GM23248 (cell line): ENCODE results near the gene CCDC192. TPM values are rescaled to one million over a fixed set of nuclear protein-coding genes. Genes with fewer than 3 reads are reported as not detected.

ENCODE experiments used
- DNase-seq: peaks from one replicate; pipeline ENCODE4 v3.0.0-alpha.2; 2015
- H2AFZ ChIP-seq: fragments of 200-600 bp; sonication (generic); 2 replicates; pipeline ENCODE4 v1.6.1; 2016; ENCODE audit warnings: antibody characterized with exemption
- H3F3A ChIP-seq: fragments of 200-600 bp; sonication (generic); 2 replicates; pipeline ENCODE4 v1.6.1; 2016; ENCODE audit warnings: mild to moderate bottlenecking, antibody characterized with exemption, mixed run types; ENCODE audit not compliant: insufficient read depth
- H3K27ac ChIP-seq: fragments of 200-600 bp; sonication (generic); 2 replicates; pipeline ENCODE4 v1.5.1; 2016; ENCODE audit warnings: mild to moderate bottlenecking
- H3K27me3 ChIP-seq: fragments of 200-600 bp; sonication (generic); replicated peaks from 2 replicates; pipeline ENCODE4 v1.6.1; 2016; ENCODE audit warnings: mild to moderate bottlenecking; ENCODE audit not compliant: insufficient read depth
- H3K36me3 ChIP-seq: fragments of 200-600 bp; sonication (generic); 2 replicates; pipeline ENCODE4 v1.6.1; 2016; ENCODE audit warnings: low read depth, mild to moderate bottlenecking
- H3K4me1 ChIP-seq: fragments of 200-600 bp; sonication (generic); 2 replicates; pipeline ENCODE4 v1.6.1; 2016; ENCODE audit warnings: mild to moderate bottlenecking; ENCODE audit not compliant: insufficient read depth
- H3K4me2 ChIP-seq: fragments of 200-600 bp; sonication (generic); one replicate; pipeline ENCODE4 v1.6.1; 2016; ENCODE audit warnings: mild to moderate bottlenecking; ENCODE audit not compliant: unreplicated experiment
- H3K4me3 ChIP-seq: fragments of 200-600 bp; sonication (generic); 2 replicates; pipeline ENCODE4 v1.5.1; 2016; ENCODE audit warnings: mild to moderate bottlenecking
- H3K79me2 ChIP-seq: fragments of 200-600 bp; sonication (generic); 2 replicates; pipeline ENCODE4 v1.6.1; 2016; ENCODE audit warnings: mild to moderate bottlenecking; ENCODE audit not compliant: insufficient read depth
- H3K9ac ChIP-seq: fragments of 200-600 bp; sonication (generic); 2 replicates; pipeline ENCODE4 v1.6.1; 2016; ENCODE audit warnings: mild to moderate bottlenecking
- H3K9me2 ChIP-seq: fragments of 200-600 bp; sonication (generic); 2 replicates; pipeline ENCODE4 v1.6.1; 2016; ENCODE audit warnings: mixed run types, mild to moderate bottlenecking, moderate library complexity; ENCODE audit not compliant: insufficient read depth
- H3K9me3 ChIP-seq: fragments of 200-600 bp; sonication (generic); one replicate; pipeline ENCODE4 v1.6.1; 2017; ENCODE audit warnings: low read depth
- H4K20me1 ChIP-seq: fragments of 200-600 bp; sonication (generic); 2 replicates; pipeline ENCODE4 v1.6.0; 2016; ENCODE audit not compliant: insufficient read depth
- EZH2 ChIP-seq: fragments of 200-600 bp; sonication (generic); IDR thresholded peaks from 2 replicates; pipeline ENCODE4 v1.6.1; 2018; ENCODE audit warnings: antibody characterized with exemption, mild to moderate bottlenecking; ENCODE audit not compliant: insufficient read depth, poor library complexity, severe bottlenecking
- EZH2phosphoT487 ChIP-seq: fragments of 200-600 bp; sonication (generic); IDR thresholded peaks from 2 replicates; pipeline ENCODE4 v1.6.1; 2018; ENCODE audit warnings: antibody characterized with exemption, moderate library complexity, mild to moderate bottlenecking, low read depth; ENCODE audit not compliant: insufficient read depth
- WGBS, 2 experiments: methylation state at CpG; one replicate each; pipeline ENCODE4 v1.1.6; 2015 to 2017; ENCODE audit warnings: low lambda C conversion rate in 2 of 2, low coverage in 1 of 2; ENCODE audit errors: missing lambda C conversion rate in 2 of 2; 5-methylcytosine and 5-hydroxymethylcytosine counted together
- in situ Hi-C: fragments of 300-500 bp; cut with MboI; formaldehyde crosslinking; loops from 2 replicates; pipeline ENCODE4 v1.15.0; 2020
- polyA plus RNA-seq: library from polyadenylated mRNA; unstranded; fragments of >200 nt; fragmentation: Nextera tagmentation; extraction: Ambion mirVana; gene quantifications from 2 replicates; pipeline ENCODE4 v1.2.1, GENCODE V29; 2016
- total RNA-seq: library from RNA; depleted of rRNA; stranded (reverse); fragments of >200 nt; shearing (Covaris generic); gene quantifications from 2 replicates; pipeline ENCODE4 v1.2.3, GENCODE V29; 2014

Gene CCDC192
- total and polyA plus RNA-seq, 2 experiments from 2014 or later = 0.40 TPM; not detected in 1

- no peak overlapping the region for H2AFZ ChIP-seq
- no peak overlapping the region for H3K27ac ChIP-seq
- no peak overlapping the region for H3K4me3 ChIP-seq
- no peaks in the 10 kb centered on the region for H3K79me2 ChIP-seq
- no peak overlapping the region for H3K9ac ChIP-seq
- H3K27me3 ChIP-seq = no peaks in the 10 kb centered on the region
- no peaks in the 10 kb centered on the region for H3K36me3 ChIP-seq
- 33 to 38% methylated on average over 4 of the region's 4 CpGs for WGBS, 2 experiments
- H3K4me1 ChIP-seq = peaks cover 10% of the 10 kb centered on the region
- H3K4me2 ChIP-seq = no peak overlapping the region
- no peaks in the 10 kb centered on the region for H4K20me1 ChIP-seq
- no peaks in the 10 kb centered on the region for H3F3A ChIP-seq
- no peaks in the 10 kb centered on the region for H3K9me2 ChIP-seq
- DNase-seq = peak; percentile 10
- in situ Hi-C loops = no loop called here
- H3K9me3 ChIP-seq = no peaks in the 10 kb centered on the region
- TF ChIP-seq EZH2 = no peak
- no peak for TF ChIP-seq EZH2phosphoT487
These were observed 222.7 kb downstream of the CCDC192 start for GRCh38 chr5:127925916-127926315.

GRCh38 chr5:127926974-127927373 lies 223.8 kb downstream of the CCDC192 start:
- WGBS, 2 experiments = 80 to 87% methylated on average over 3 of the region's 3 CpGs
- peaks cover 10% of the 10 kb centered on the region for H3K4me1 ChIP-seq
- H3F3A ChIP-seq = no peaks in the 10 kb centered on the region
- no peak overlapping the region for H3K27ac ChIP-seq
- in situ Hi-C loops = no loop called here
- H2AFZ ChIP-seq = no peak overlapping the region
- H3K4me2 ChIP-seq = no peak overlapping the region
- no peaks in the 10 kb centered on the region for H3K36me3 ChIP-seq
- H3K9me2 ChIP-seq = no peaks in the 10 kb centered on the region
- no peak overlapping the region for H3K4me3 ChIP-seq
- H4K20me1 ChIP-seq = no peaks in the 10 kb centered on the region
- H3K79me2 ChIP-seq = no peaks in the 10 kb centered on the region
- H3K27me3 ChIP-seq = no peaks in the 10 kb centered on the region
- H3K9ac ChIP-seq = no peak overlapping the region
- TF ChIP-seq EZH2 (no peak), EZH2phosphoT487 (no peak)
- no peaks in the 10 kb centered on the region for H3K9me3 ChIP-seq
- no peak for DNase-seq

- Histone ChIP-seq H3K9me2 (no peaks in the 10 kb centered on the region), H3F3A (no peaks in the 10 kb centered on the region), H3K4me1 (peaks cover 10% of the 10 kb centered on the region), H3K79me2 (no peaks in the 10 kb centered on the region), H4K20me1 (no peaks in the 10 kb centered on the region), H3K9me3 (no peaks in the 10 kb centered on the region), H3K4me3 (no peak overlapping the region), H3K9ac (no peak overlapping the region), H3K36me3 (no peaks in the 10 kb centered on the region), H3K27ac (no peak overlapping the region), H3K4me2 (no peak overlapping the region), H2AFZ (no peak overlapping the region), H3K27me3 (no peaks in the 10 kb centered on the region)
- in situ Hi-C loops = no loop called here
- WGBS, 2 experiments = 90% methylated on average over 4 of the region's 4 CpGs
- TF ChIP-seq EZH2phosphoT487 (no peak), EZH2 (no peak)
- no peak for DNase-seq
These were observed 224.9 kb downstream of the CCDC192 start for GRCh38 chr5:127928053-127928452.

- no peak overlapping the region for H3K4me3 ChIP-seq
- DNase-seq = peak; percentile 58
- in situ Hi-C loops = no loop called here
- no peaks in the 10 kb centered on the region for H3K9me2 ChIP-seq
- H3K27me3 ChIP-seq = no peaks in the 10 kb centered on the region
- peaks cover 15% of the 10 kb centered on the region for H3F3A ChIP-seq
- TF ChIP-seq EZH2phosphoT487 = no peak
- no peak for TF ChIP-seq EZH2
- no peak overlapping the region for H3K27ac ChIP-seq
- H4K20me1 ChIP-seq = no peaks in the 10 kb centered on the region
- H3K79me2 ChIP-seq = no peaks in the 10 kb centered on the region
- H2AFZ ChIP-seq = no peak overlapping the region
- peak overlapping the region; percentile 12 for H3K4me2 ChIP-seq
- peaks cover 22% of the 10 kb centered on the region for H3K4me1 ChIP-seq
- H3K36me3 ChIP-seq = no peaks in the 10 kb centered on the region
- no peaks in the 10 kb centered on the region for H3K9me3 ChIP-seq
- no peak overlapping the region for H3K9ac ChIP-seq
These were observed 227.1 kb downstream of the CCDC192 start for GRCh38 chr5:127930311-127930710.

- no peak overlapping the region for H2AFZ ChIP-seq
- H3K4me2 ChIP-seq = no peak overlapping the region
- H3K9me2 ChIP-seq = no peaks in the 10 kb centered on the region
- H3F3A ChIP-seq = peaks cover 17% of the 10 kb centered on the region
- H3K27ac ChIP-seq = no peak overlapping the region
- DNase-seq = no peak
- no peaks in the 10 kb centered on the region for H3K9me3 ChIP-seq
- in situ Hi-C loops = no loop called here
- TF ChIP-seq EZH2phosphoT487 (no peak), EZH2 (no peak)
- no peaks in the 10 kb centered on the region for H3K36me3 ChIP-seq
- H3K4me1 ChIP-seq = peaks cover 25% of the 10 kb centered on the region
- H3K4me3 ChIP-seq = no peak overlapping the region
- no peaks in the 10 kb centered on the region for H3K79me2 ChIP-seq
- 52 to 71% methylated on average over 1 of the region's 1 CpG for WGBS, 2 experiments
- H3K27me3 ChIP-seq = no peaks in the 10 kb centered on the region
- H3K9ac ChIP-seq = no peak overlapping the region
- H4K20me1 ChIP-seq = no peaks in the 10 kb centered on the region
These were observed 228.2 kb downstream of the CCDC192 start for GRCh38 chr5:127931396-127931795.
